Fibroblast of pulmonary artery (primary cell): ENCODE measurements around the gene CHD6.
A peak's percentile ranks its signal among the peaks of the same experiment; 100 is the strongest.

Experiments used
- DNase-seq: peaks from one replicate; pipeline ENCODE4 v3.0.0-alpha.2; 2010; ENCODE audit warnings: low read depth
- H3K4me3 ChIP-seq: replicated peaks from 2 replicates; pipeline ENCODE4 v1.5.1; 2011; ENCODE audit warnings: low read depth, mild to moderate bottlenecking, control low read depth, low read length, moderate library complexity
- TF ChIP-seq, protein P1 (sequence below): IDR thresholded peaks from 2 replicates; pipeline ENCODE4 v1.5.1; 2011; ENCODE audit warnings: mild to moderate bottlenecking, control low read depth, low read length, inconsistent platforms; ENCODE audit errors: missing control alignments

The CHD6 gene

DNA sequence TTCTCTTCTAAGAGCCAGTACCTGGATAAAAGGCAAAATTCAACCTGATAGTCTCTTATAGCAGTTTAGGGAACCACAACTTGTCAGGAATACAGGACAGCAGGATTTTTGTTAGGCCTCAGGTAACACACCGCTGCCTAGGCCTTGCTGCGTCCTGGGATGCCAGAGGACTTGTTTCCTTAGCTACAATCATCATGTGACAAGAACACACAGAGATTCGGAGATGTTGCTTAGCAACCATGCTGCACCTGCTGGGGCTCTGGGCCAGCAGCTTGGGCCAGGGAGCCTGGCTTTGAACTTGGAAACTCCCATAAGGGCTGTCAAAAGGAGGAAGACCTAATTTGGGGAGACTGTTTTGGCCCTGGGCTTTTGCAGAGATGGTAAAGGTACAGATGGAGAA is 36.1 kb upstream of the CHD6 start:
- DNase-seq: no peak
- TF ChIP-seq, protein P1, sequence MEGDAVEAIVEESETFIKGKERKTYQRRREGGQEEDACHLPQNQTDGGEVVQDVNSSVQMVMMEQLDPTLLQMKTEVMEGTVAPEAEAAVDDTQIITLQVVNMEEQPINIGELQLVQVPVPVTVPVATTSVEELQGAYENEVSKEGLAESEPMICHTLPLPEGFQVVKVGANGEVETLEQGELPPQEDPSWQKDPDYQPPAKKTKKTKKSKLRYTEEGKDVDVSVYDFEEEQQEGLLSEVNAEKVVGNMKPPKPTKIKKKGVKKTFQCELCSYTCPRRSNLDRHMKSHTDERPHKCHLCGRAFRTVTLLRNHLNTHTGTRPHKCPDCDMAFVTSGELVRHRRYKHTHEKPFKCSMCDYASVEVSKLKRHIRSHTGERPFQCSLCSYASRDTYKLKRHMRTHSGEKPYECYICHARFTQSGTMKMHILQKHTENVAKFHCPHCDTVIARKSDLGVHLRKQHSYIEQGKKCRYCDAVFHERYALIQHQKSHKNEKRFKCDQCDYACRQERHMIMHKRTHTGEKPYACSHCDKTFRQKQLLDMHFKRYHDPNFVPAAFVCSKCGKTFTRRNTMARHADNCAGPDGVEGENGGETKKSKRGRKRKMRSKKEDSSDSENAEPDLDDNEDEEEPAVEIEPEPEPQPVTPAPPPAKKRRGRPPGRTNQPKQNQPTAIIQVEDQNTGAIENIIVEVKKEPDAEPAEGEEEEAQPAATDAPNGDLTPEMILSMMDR: no peak
- no peak overlapping the region for H3K4me3 ChIP-seq

DNA sequence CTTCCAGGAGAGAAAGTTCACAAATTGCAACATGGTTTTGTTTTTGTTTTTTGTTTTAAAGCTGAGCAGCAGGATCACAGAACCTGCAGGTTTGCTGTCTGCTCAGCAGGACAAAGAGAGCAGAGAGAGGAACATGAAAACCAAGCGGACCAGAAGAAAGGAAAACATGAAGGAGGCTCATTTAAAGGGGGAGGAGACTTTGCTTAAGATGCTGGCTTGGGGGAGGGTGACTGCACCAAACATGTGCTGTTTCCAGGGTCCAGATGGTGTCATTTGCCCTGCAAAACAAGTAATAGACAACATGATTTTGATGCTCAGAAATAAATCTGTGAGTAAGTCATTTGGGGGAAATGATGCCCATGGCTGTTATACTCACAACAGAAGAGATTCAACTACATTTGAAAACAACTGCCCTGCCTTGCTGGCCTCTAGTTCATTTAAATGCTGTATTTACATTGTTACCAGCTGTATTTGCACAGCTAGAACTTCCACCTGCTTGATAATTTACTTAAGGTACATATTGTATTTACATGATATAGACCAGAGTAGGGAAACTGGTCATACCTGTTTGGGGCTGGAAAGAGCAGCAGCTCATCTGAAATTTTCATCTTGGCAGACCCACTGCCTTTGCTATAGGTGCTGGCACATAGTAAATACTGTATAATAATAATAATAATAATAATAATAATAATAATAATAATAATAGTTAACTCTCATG is 32.2 kb upstream of the CHD6 start:
- TF ChIP-seq, protein P1: no peak
- H3K4me3 ChIP-seq: no peak overlapping the region
- no peak for DNase-seq

DNA sequence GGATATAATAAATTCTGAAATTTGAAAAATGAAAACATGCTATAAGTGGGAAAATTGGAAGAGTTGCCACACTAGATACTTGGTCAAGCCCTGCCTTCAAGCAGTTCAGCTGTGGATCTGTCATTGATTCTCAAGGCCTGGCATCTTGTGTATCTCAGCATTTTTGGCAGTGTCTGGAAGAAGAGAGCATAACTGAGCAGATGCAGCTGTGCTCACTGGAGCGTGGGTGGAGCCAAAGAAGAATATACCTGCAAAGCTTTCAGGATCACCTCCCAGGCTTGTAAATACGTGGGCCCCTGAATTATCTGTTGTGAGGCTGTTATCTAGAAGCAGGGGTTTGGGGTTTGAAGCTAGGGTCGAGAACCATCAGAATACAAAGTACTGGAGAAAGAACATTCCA is 31.3 kb upstream of the CHD6 start:
- no peak for DNase-seq
- no peak overlapping the region for H3K4me3 ChIP-seq
- TF ChIP-seq, protein P1: no peak

DNA sequence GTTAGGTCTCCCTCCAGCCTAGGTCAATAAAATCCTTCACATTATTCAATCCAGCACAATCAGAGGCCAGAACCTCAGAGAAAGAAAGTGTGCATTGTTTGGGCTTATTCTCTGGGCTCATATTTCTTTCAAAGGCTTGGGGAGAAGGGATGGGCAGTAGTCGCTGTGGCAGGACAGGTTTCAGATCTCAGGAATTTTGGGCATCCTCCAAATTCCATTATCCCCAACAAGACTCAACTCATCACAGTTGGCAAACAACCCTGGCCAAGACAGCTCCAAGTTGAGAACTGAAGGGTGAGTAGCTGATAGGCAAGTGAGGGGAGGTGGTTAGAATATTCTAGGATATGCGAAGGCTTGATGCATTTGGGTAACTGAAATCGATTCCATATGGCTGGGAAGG is 27.2 kb upstream of the CHD6 start:
- no peak overlapping the region for H3K4me3 ChIP-seq
- no peak for DNase-seq
- TF ChIP-seq, protein P1: no peak

DNA sequence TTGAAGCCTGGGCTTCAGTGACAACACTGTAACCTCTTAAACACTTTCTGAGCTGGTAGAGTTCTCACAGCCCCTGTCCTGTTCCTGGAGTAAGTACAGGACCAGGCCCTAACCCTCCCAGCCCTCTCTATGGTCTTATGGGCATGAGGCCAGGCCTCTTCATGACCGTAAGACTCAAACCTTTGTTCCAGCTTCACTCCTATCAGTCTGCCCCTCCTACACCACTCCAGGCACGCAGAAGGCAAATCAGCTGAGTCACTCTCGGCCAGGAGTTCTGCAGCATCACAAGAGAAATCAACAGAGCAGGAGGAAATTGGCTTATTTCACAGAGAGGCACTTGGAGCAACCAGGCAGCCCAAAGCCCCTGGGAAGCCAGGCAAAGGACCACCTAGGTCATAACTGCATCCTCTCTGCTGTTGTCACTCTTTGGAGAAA is 25.3 kb upstream of the CHD6 start:
- DNase-seq: peak; percentile 96
- no peak overlapping the region for H3K4me3 ChIP-seq
- TF ChIP-seq, protein P1: no peak

DNA sequence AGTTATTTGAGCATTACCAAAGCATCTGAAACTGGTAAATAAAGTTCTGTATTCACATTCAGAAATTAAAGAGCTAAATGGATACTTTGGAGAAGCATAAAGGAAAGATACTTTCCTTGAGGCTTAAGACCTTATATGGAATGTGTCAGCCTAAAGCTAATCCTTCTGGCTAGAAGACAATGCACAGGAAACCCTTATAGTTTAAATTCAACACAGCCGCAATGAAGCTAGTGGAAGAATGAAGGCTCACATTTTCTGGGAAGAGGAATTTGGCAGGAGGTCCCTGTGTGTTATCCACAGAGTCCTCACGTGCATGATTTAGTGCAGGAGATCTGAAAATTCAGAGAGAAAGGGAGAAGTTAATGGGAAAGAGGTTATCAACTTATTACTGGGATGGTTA is 21.5 kb upstream of the CHD6 start:
- H3K4me3 ChIP-seq: no peak overlapping the region
- TF ChIP-seq, protein P1: no peak
- DNase-seq: peak; percentile 18

DNA sequence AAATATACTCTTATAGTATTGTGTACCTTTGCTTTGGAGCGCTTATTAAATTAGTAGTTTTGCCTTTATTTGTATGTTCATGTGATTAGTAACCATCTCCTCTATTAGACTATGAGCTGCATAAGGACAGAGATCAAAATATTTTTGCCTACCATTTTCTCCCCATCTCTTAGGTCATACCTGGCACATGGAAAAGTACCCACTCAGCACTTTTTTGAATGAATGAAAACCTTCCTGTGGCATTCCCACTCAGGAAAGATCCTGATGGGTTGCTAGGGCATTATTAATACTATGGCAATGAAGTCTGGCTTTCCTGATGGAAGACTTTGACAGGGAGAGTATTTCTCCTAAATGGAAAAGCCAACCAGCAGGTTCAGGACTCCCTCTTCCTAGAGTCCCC is 20.3 kb upstream of the CHD6 start:
- no peak overlapping the region for H3K4me3 ChIP-seq
- DNase-seq: no peak
- TF ChIP-seq, protein P1: no peak
